Measurements from ENCODE around the gene MRPS2.

MRPS2 gene

GRCh38 chr9:135499326-135500070 is 984 bp upstream of the MRPS2 start:
- Histone ChIP-seq H3K9me3 (ENCODE audit: control insufficient read depth in 5 of 5, low read length in 5 of 5) (no peaks in the 10 kb centered on the region), H3K27me3 (ENCODE audit: control insufficient read depth in 5 of 5, insufficient read depth in 4 of 5, low read length in 5 of 5) (no peaks in the 10 kb centered on the region), H3K36me3 (ENCODE audit: control insufficient read depth in 5 of 5, insufficient read depth in 5 of 5, low read length in 5 of 5) (peaks cover 0 to 27% (median 22%) of the 10 kb centered on the region in 5 donors), H3K9ac (ENCODE audit: low read length in 5 of 5) (peak overlapping the region in 4 of 5 donors; percentile 73 to 93 (median 84)), H3K27ac (ENCODE audit: low read depth, low read length) (peak overlapping the region; percentile 69), H3K4me1 (ENCODE audit: control insufficient read depth in 5 of 5, insufficient read depth in 5 of 5, low read length in 5 of 5) (peaks cover 1 to 37% (median 28%) of the 10 kb centered on the region in 5 donors), H3K4me3 (ENCODE audit: low read depth in 1 of 5, low read length in 5 of 5) (peak overlapping the region; percentile 10 to 93 (median 85))

GRCh38 chr9:135500071-135500524 is 384 bp upstream of the MRPS2 start:
- Histone ChIP-seq H3K27me3 (ENCODE audit: control insufficient read depth in 5 of 5, insufficient read depth in 4 of 5, low read length in 5 of 5) (no peaks in the 10 kb centered on the region), H3K4me3 (ENCODE audit: low read depth in 1 of 5, low read length in 5 of 5) (peak overlapping the region; percentile 63 to 93 (median 85)), H3K4me1 (ENCODE audit: control insufficient read depth in 5 of 5, insufficient read depth in 5 of 5, low read length in 5 of 5) (peaks cover 1 to 37% (median 31%) of the 10 kb centered on the region in 5 donors), H3K27ac (ENCODE audit: low read depth, low read length) (peak overlapping the region; percentile 69), H3K36me3 (ENCODE audit: control insufficient read depth in 5 of 5, insufficient read depth in 5 of 5, low read length in 5 of 5) (peaks cover 0 to 33% (median 25%) of the 10 kb centered on the region in 5 donors), H3K9me3 (ENCODE audit: control insufficient read depth in 5 of 5, low read length in 5 of 5) (no peaks in the 10 kb centered on the region), H3K9ac (ENCODE audit: low read length in 5 of 5) (peak overlapping the region in 4 of 5 donors; percentile 73 to 93 (median 84))

DNA sequence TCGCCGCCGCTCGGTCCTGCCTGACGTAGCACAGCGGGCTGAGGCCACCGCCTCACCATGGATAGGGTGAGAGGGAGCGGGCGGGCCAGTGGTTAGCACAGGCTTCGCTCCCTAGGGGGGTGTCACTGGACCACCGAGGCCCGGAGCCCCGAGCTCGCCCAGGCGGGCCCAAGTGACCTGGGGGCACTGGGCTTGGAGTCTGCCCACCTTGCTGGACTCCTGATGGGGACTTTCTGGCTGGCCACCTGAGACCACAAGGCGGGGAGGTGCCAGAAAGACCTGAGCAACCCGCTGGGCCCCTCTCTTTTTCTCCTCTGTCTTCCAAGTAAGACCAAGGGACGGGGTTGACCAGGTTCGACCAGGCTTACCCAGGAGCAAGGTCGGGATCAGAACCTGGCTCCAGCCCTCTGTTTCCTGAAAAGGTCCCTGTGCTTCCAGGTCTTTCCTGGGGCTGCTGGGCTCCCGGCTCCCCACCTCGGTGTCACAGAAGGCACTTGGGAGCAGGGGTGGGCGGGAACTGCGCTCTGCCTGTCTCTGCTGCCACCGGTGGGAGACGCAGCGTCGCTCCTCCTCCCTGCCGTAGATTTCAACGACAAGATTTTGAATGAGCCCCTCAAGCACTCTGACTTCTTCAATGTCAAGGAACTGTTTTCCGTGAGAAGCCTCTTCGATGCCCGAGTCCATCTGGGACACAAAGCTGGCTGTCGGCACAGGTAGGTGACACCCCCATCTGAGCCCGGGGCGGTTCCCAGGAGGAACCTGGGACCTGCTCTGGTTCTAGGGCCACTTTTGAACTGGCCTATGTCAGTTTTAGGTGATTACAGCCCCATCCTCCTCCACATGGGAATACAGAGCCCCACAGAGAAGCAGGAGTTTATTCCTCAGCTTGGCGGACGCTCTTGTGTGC is 1.0 kb downstream of the MRPS2 start:
- Histone ChIP-seq H3K9me3 (ENCODE audit: control insufficient read depth in 5 of 5, low read length in 5 of 5) (no peaks in the 10 kb centered on the region), H3K36me3 (ENCODE audit: control insufficient read depth in 5 of 5, insufficient read depth in 5 of 5, low read length in 5 of 5) (peaks cover 0 to 35% (median 26%) of the 10 kb centered on the region in 5 donors), H3K4me1 (ENCODE audit: control insufficient read depth in 5 of 5, insufficient read depth in 5 of 5, low read length in 5 of 5) (peaks cover 1 to 38% (median 31%) of the 10 kb centered on the region in 5 donors), H3K27me3 (ENCODE audit: control insufficient read depth in 5 of 5, insufficient read depth in 4 of 5, low read length in 5 of 5) (no peaks in the 10 kb centered on the region), H3K9ac (ENCODE audit: low read length in 5 of 5) (peak overlapping the region; percentile 8 to 93 (median 93)), H3K4me3 (ENCODE audit: low read depth in 1 of 5, low read length in 5 of 5) (peak overlapping the region; percentile 59 to 93 (median 85)), H3K27ac (ENCODE audit: low read depth, low read length) (no peak overlapping the region)

DNA sequence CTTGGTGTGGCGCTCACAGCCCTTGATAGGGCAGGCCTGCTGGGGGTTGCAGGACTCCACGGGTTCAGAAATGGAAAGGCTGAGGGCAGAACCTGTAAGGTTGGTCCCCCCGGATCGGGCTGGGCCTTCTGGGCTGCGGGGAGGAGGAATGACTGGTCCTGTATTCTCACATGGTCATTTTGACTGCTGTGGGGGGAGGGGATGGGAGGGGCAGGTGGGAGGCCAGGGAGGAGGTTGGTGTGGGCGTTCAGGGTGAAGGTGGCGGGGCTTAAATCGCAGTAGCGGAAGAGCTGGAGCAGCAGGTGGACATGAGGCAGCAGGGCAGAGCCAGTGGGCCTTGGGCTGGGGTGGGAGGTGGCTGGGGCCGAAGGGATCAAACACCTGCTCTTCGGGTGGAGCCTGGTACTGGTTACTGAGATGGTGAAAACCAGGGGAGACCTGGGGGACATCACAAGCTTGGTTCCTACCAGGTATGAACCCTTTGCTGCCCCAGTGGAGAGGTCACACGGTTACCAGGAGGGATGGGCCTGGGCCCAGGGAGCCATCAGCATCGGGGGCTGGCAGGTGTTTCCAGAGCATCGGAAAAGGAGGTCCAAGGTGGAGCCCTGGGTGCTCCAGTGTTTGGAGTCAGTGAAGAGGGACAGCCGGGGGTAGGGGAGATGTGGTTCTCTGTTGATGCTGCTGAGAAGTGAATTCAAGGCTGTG is 1.8 kb downstream of the MRPS2 start:
- no peaks in the 10 kb centered on the region for H3K9me3 ChIP-seq (ENCODE audit: control insufficient read depth in 5 of 5, low read length in 5 of 5)
- peaks cover 0 to 35% (median 26%) of the 10 kb centered on the region in 5 donors for H3K36me3 ChIP-seq (ENCODE audit: control insufficient read depth in 5 of 5, insufficient read depth in 5 of 5, low read length in 5 of 5)
- H3K4me3 ChIP-seq (ENCODE audit: low read depth in 1 of 5, low read length in 5 of 5), result no peak overlapping the region
- peak overlapping the region in 1 of 5 donors; percentile 93 for H3K9ac ChIP-seq (ENCODE audit: low read length in 5 of 5)
- no peak overlapping the region for H3K27ac ChIP-seq (ENCODE audit: low read depth, low read length)
- peaks cover 1 to 39% (median 31%) of the 10 kb centered on the region in 5 donors for H3K4me1 ChIP-seq (ENCODE audit: control insufficient read depth in 5 of 5, insufficient read depth in 5 of 5, low read length in 5 of 5)
- no peaks in the 10 kb centered on the region for H3K27me3 ChIP-seq (ENCODE audit: control insufficient read depth in 5 of 5, insufficient read depth in 4 of 5, low read length in 5 of 5)

DNA sequence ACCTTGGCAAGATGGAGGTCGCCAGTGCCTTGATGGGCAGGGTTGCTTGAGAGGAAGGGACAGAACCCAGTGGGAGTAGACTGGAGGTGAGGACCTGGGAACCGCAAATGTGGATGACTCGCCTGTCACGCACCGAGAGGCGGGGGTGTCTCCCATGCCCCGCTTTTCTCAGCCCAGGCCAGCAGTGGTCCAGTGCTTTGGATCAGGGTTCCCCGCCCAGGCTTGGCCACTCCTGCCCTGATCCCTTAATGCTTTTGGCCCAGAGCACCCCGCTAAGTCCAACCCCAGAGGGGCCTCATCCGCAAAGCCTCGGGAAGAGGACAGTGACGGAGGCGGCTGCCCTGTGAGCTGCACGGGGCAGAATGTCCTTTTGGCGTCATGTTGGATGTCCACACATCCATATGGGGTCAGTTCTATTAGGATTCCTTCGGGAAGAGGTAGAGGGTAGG is 2.4 kb downstream of the MRPS2 start:
- Histone ChIP-seq H3K4me1 (ENCODE audit: control insufficient read depth in 5 of 5, insufficient read depth in 5 of 5, low read length in 5 of 5) (peaks cover 1 to 39% (median 31%) of the 10 kb centered on the region in 5 donors), H3K36me3 (ENCODE audit: control insufficient read depth in 5 of 5, insufficient read depth in 5 of 5, low read length in 5 of 5) (peaks cover 0 to 35% (median 26%) of the 10 kb centered on the region in 5 donors), H3K27me3 (ENCODE audit: control insufficient read depth in 5 of 5, insufficient read depth in 4 of 5, low read length in 5 of 5) (no peaks in the 10 kb centered on the region), H3K9me3 (ENCODE audit: control insufficient read depth in 5 of 5, low read length in 5 of 5) (no peaks in the 10 kb centered on the region), H3K27ac (ENCODE audit: low read depth, low read length) (no peak overlapping the region), H3K4me3 (ENCODE audit: low read depth in 1 of 5, low read length in 5 of 5) (no peak overlapping the region), H3K9ac (ENCODE audit: low read length in 5 of 5) (no peak overlapping the region)

GRCh38 chr9:135503371-135504261 is 3.1 kb downstream of the MRPS2 start:
- H3K9ac ChIP-seq (ENCODE audit: low read length in 5 of 5), result no peak overlapping the region
- peaks cover 0 to 4% (median 2%) of the 10 kb centered on the region in 5 donors for H3K9me3 ChIP-seq (ENCODE audit: control insufficient read depth in 5 of 5, low read length in 5 of 5)
- no peaks in the 10 kb centered on the region for H3K27me3 ChIP-seq (ENCODE audit: control insufficient read depth in 5 of 5, insufficient read depth in 4 of 5, low read length in 5 of 5)
- H3K4me3 ChIP-seq (ENCODE audit: low read depth in 1 of 5, low read length in 5 of 5), result no peak overlapping the region
- peaks cover 0 to 35% (median 26%) of the 10 kb centered on the region in 5 donors for H3K36me3 ChIP-seq (ENCODE audit: control insufficient read depth in 5 of 5, insufficient read depth in 5 of 5, low read length in 5 of 5)
- no peak overlapping the region for H3K27ac ChIP-seq (ENCODE audit: low read depth, low read length)
- peaks cover 1 to 39% (median 31%) of the 10 kb centered on the region in 5 donors for H3K4me1 ChIP-seq (ENCODE audit: control insufficient read depth in 5 of 5, insufficient read depth in 5 of 5, low read length in 5 of 5)

GRCh38 chr9:135504262-135505243 is 4.1 kb downstream of the MRPS2 start:
- Histone ChIP-seq H3K9me3 (ENCODE audit: control insufficient read depth in 5 of 5, low read length in 5 of 5) (peaks cover 0 to 11% (median 10%) of the 10 kb centered on the region in 5 donors), H3K4me3 (ENCODE audit: low read depth in 1 of 5, low read length in 5 of 5) (no peak overlapping the region), H3K9ac (ENCODE audit: low read length in 5 of 5) (no peak overlapping the region), H3K27me3 (ENCODE audit: control insufficient read depth in 5 of 5, insufficient read depth in 4 of 5, low read length in 5 of 5) (no peaks in the 10 kb centered on the region), H3K27ac (ENCODE audit: low read depth, low read length) (no peak overlapping the region), H3K36me3 (ENCODE audit: control insufficient read depth in 5 of 5, insufficient read depth in 5 of 5, low read length in 5 of 5) (peaks cover 0 to 35% (median 26%) of the 10 kb centered on the region in 5 donors), H3K4me1 (ENCODE audit: control insufficient read depth in 5 of 5, insufficient read depth in 5 of 5, low read length in 5 of 5) (peaks cover 1 to 30% (median 23%) of the 10 kb centered on the region in 5 donors)

- Histone ChIP-seq H3K27me3 (ENCODE audit: control insufficient read depth in 5 of 5, insufficient read depth in 4 of 5, low read length in 5 of 5) (no peaks in the 10 kb centered on the region), H3K9me3 (ENCODE audit: control insufficient read depth in 5 of 5, low read length in 5 of 5) (peaks cover 0 to 12% (median 10%) of the 10 kb centered on the region in 5 donors), H3K4me1 (ENCODE audit: control insufficient read depth in 5 of 5, insufficient read depth in 5 of 5, low read length in 5 of 5) (peaks cover 1 to 22% (median 16%) of the 10 kb centered on the region in 5 donors), H3K4me3 (ENCODE audit: low read depth in 1 of 5, low read length in 5 of 5) (no peak overlapping the region), H3K9ac (ENCODE audit: low read length in 5 of 5) (no peak overlapping the region), H3K36me3 (ENCODE audit: control insufficient read depth in 5 of 5, insufficient read depth in 5 of 5, low read length in 5 of 5) (peaks cover 0 to 35% (median 26%) of the 10 kb centered on the region in 5 donors), H3K27ac (ENCODE audit: low read depth, low read length) (no peak overlapping the region)
These were observed 5.1 kb downstream of the MRPS2 start for GRCh38 chr9:135505406-135506187.

Measured in subcutaneous abdominal adipose tissue (tissue), 5 donors.